Adrenal gland (tissue), 5 donors: ENCODE results near the gene FAM156B.
"Not testable (repeated sequence)": the region's sequence is repeated elsewhere in the genome, so short reads cannot be mapped to it uniquely, and the experiment has no call there.

ENCODE experiments used
- POLR2A ChIP-seq, 2 donors: fragments of 450-650 bp; IDR thresholded peaks; one replicate each; pipeline ENCODE4 v1.6.1; 2017; ENCODE audit warnings: antibody characterized with exemption in 2 of 2, mild to moderate bottlenecking in 2 of 2, moderate library complexity in 1 of 2
- TF ChIP-seq, protein P1 (sequence below), 6 experiments: fragments of 450-650 bp in 4 of 6; fragments of 200-600 bp in 2 of 6; sonication (generic) in 1 of 6; IDR thresholded peaks; 1 replicate in 5 of 6; 2 replicates in 1 of 6; pipeline versions ENCODE4 v1.5.1 to v1.8.0; 2016 to 2021; ENCODE audit warnings: antibody characterized with exemption in 6 of 6, mild to moderate bottlenecking in 2 of 6, moderate library complexity in 1 of 6
- donor health status: DM: no; HTN: no; CAD: no.

- TF ChIP-seq, protein P1, sequence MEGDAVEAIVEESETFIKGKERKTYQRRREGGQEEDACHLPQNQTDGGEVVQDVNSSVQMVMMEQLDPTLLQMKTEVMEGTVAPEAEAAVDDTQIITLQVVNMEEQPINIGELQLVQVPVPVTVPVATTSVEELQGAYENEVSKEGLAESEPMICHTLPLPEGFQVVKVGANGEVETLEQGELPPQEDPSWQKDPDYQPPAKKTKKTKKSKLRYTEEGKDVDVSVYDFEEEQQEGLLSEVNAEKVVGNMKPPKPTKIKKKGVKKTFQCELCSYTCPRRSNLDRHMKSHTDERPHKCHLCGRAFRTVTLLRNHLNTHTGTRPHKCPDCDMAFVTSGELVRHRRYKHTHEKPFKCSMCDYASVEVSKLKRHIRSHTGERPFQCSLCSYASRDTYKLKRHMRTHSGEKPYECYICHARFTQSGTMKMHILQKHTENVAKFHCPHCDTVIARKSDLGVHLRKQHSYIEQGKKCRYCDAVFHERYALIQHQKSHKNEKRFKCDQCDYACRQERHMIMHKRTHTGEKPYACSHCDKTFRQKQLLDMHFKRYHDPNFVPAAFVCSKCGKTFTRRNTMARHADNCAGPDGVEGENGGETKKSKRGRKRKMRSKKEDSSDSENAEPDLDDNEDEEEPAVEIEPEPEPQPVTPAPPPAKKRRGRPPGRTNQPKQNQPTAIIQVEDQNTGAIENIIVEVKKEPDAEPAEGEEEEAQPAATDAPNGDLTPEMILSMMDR (IDR thresholded peaks at IDR 0.05) = not testable (repeated sequence)
- TF ChIP-seq POLR2A (IDR thresholded peaks at IDR 0.05) = not testable (repeated sequence)
Measured at GRCh38 chrX:52949325-52949724, 52.2 kb downstream of the FAM156B start.
